LNCaP clone FGC (cell line): Measurements from ENCODE around the gene ADCYAP1.
"Not testable (repeated sequence)": the region's sequence is repeated elsewhere in the genome, so short reads cannot be mapped to it uniquely, and the experiment has no call there.

Experiments
- DNase-seq: peaks from one replicate; pipeline ENCODE4 v3.0.0-alpha.2; 2011; ENCODE audit warnings: low read depth
- H3K4me3 ChIP-seq: 2 replicates; pipeline ENCODE4 v1.5.1; 2011; ENCODE audit warnings: mild to moderate bottlenecking, low read depth, low read length, control low read depth
- CTCF ChIP-seq: IDR thresholded peaks from 2 replicates; pipeline ENCODE4 v1.5.1; 2012; ENCODE audit warnings: mild to moderate bottlenecking; ENCODE audit not compliant: control insufficient read depth, insufficient read depth; ENCODE audit errors: extremely low read depth

Gene ADCYAP1

GRCh38 chr18:904218-905090 lies at the start of gene ADCYAP1:
Gene ADCYAP1 (plus strand): TSS chr18:904871. CDS start chr18:905387, 516 bp downstream.
- TF ChIP-seq CTCF, result peak; percentile 18; the same call in 1 of the 2 replicates
- DNase-seq, result no peak
- no peak within 1 kb of the TSS for H3K4me3 ChIP-seq

- TF ChIP-seq CTCF, result no peak
- no peak overlapping the region for H3K4me3 ChIP-seq
- no peak for DNase-seq
Measured at GRCh38 chr18:857986-858385, 46.7 kb upstream of the ADCYAP1 start.

- TF ChIP-seq CTCF, result peak; percentile 97
- H3K4me3 ChIP-seq, result no peak overlapping the region
- DNase-seq, result peak; percentile 30
Measured at GRCh38 chr18:864872-865273, 39.8 kb upstream of the ADCYAP1 start.

- no peak for DNase-seq
- no peak for TF ChIP-seq CTCF
- no peak overlapping the region for H3K4me3 ChIP-seq
Measured at GRCh38 chr18:867257-867656, 37.4 kb upstream of the ADCYAP1 start.

- H3K4me3 ChIP-seq, DNase-seq: not testable (repeated sequence)
Measured at GRCh38 chr18:873426-873825, 31.2 kb upstream of the ADCYAP1 start.

GRCh38 chr18:875912-876311 lies 28.8 kb upstream of the ADCYAP1 start:
- no peak for TF ChIP-seq CTCF
- DNase-seq, result no peak
- no peak overlapping the region for H3K4me3 ChIP-seq

- no peak for DNase-seq
- H3K4me3 ChIP-seq, result no peak overlapping the region
- TF ChIP-seq CTCF, result no peak
Measured at GRCh38 chr18:877238-877637, 27.4 kb upstream of the ADCYAP1 start.
